ENCODE data around the gene GNG11. TPM values are rescaled to one million over a fixed set of nuclear protein-coding genes. Genes with fewer than 3 reads are reported as not detected.

The GNG11 gene
- total RNA-seq, 1 donor from 2014 or later, result not detected

GRCh38 chr7:93883078-93883916 lies 38.2 kb upstream of the GNG11 start:
- Mint-ChIP-seq H3K4me3 (ENCODE audit: low read depth) (no peak overlapping the region), H3K4me1 (ENCODE audit: low read depth) (no peaks in the 10 kb centered on the region), H3K9me3 (ENCODE audit: low read depth) (peaks cover 6% of the 10 kb centered on the region), H3K27ac (no peak overlapping the region), H3K27me3 (peaks cover 8% of the 10 kb centered on the region), H3K36me3 (ENCODE audit: insufficient read depth) (no peaks in the 10 kb centered on the region)
- no peak for TF ChIP-seq CTCF (IDR thresholded peaks at IDR 0.05; ENCODE audit: unreplicated experiment)
- DNase-seq (ENCODE audit: low spot score, unreplicated experiment), result no peak

- no peak for DNase-seq (ENCODE audit: low spot score, unreplicated experiment)
- TF ChIP-seq CTCF (IDR thresholded peaks at IDR 0.05; ENCODE audit: unreplicated experiment), result no peak
- Mint-ChIP-seq H3K4me1 (ENCODE audit: low read depth) (no peaks in the 10 kb centered on the region), H3K27me3 (peaks cover 14% of the 10 kb centered on the region), H3K27ac (no peak overlapping the region), H3K4me3 (ENCODE audit: low read depth) (no peak overlapping the region), H3K36me3 (ENCODE audit: insufficient read depth) (no peaks in the 10 kb centered on the region), H3K9me3 (ENCODE audit: low read depth) (peaks cover 6% of the 10 kb centered on the region)
These were observed 37.6 kb upstream of the GNG11 start for GRCh38 chr7:93883917-93884345.

DNA sequence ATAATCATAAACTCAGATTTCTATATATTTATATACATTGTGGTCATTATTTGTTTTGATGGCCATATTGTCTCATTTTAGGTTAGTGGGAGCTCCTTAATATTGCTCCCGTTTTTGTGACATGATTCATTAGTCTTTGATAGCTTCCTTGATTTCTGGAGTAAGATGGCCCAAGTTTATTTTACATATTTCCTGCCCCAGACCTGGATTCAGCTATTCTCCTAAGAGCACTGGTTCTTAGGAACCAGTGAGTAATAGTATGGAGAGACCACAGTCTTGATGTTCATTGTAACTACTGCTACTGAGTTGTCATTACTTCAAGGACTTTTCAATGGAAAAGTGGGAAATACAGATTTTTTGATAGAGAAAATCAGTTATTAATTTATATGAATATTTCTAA lies 37.0 kb upstream of the GNG11 start:
- TF ChIP-seq CTCF (IDR thresholded peaks at IDR 0.05; ENCODE audit: unreplicated experiment), result no peak
- DNase-seq (ENCODE audit: low spot score, unreplicated experiment), result no peak
- H3K27ac Mint-ChIP-seq, result no peak overlapping the region
- no peak overlapping the region for H3K4me3 Mint-ChIP-seq (ENCODE audit: low read depth)
- H3K27me3 Mint-ChIP-seq, result peaks cover 20% of the 10 kb centered on the region
- no peaks in the 10 kb centered on the region for H3K4me1 Mint-ChIP-seq (ENCODE audit: low read depth)
- H3K9me3 Mint-ChIP-seq (ENCODE audit: low read depth), result peaks cover 3% of the 10 kb centered on the region
- no peaks in the 10 kb centered on the region for H3K36me3 Mint-ChIP-seq (ENCODE audit: insufficient read depth)

GRCh38 chr7:93889261-93889660 lies 32.3 kb upstream of the GNG11 start:
- H3K4me1 Mint-ChIP-seq (ENCODE audit: low read depth), result peaks cover 2% of the 10 kb centered on the region
- H3K27ac Mint-ChIP-seq, result no peak overlapping the region
- no peak for DNase-seq (ENCODE audit: low spot score, unreplicated experiment)
- no peak for TF ChIP-seq CTCF (IDR thresholded peaks at IDR 0.05; ENCODE audit: unreplicated experiment)
- H3K27me3 Mint-ChIP-seq, result peaks cover 52% of the 10 kb centered on the region
- no peaks in the 10 kb centered on the region for H3K36me3 Mint-ChIP-seq (ENCODE audit: insufficient read depth)
- H3K4me3 Mint-ChIP-seq (ENCODE audit: low read depth), result peak overlapping the region; percentile 89
- H3K9me3 Mint-ChIP-seq (ENCODE audit: low read depth), result no peaks in the 10 kb centered on the region

DNA sequence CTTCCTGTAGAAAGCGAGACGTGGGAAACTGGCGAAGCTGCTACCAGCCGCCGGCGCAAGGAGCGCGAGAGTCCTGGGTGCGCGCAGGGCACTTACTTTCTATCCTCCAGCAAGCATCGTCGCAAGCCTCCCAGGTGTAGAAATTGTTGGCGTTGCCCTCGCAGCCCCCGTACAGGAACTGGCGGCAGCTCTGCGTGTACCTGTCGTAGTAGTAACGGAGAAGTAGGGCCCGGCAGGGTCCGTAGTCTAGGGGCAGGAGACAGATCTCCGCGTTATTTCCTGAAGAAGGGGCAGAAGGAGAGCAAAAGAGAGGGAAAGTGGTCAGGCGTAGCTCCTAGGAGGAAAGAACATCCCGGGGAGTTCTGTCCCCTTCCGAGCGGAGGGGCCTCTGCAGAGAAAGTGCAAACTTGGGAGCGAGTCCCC lies 31.5 kb upstream of the GNG11 start:
- peak; percentile 27 for DNase-seq (ENCODE audit: low spot score, unreplicated experiment)
- Mint-ChIP-seq H3K4me1 (ENCODE audit: low read depth) (peaks cover 6% of the 10 kb centered on the region), H3K27ac (peak overlapping the region; percentile 67), H3K36me3 (ENCODE audit: insufficient read depth) (no peaks in the 10 kb centered on the region), H3K4me3 (ENCODE audit: low read depth) (peak overlapping the region; percentile 89), H3K27me3 (peaks cover 52% of the 10 kb centered on the region), H3K9me3 (ENCODE audit: low read depth) (no peaks in the 10 kb centered on the region)
- peak; percentile 14 for TF ChIP-seq CTCF (IDR thresholded peaks at IDR 0.05; ENCODE audit: unreplicated experiment)

Measured in progenitor cell of endocrine pancreas (in vitro differentiated cells).